H1 (cell line): Measurements from ENCODE around the gene CIROP. TPM values are rescaled to one million over a fixed set of nuclear protein-coding genes. Genes with fewer than 3 reads are reported as not detected.

Experiments used
- E2F6 ChIP-seq: IDR thresholded peaks from 2 replicates; pipeline ENCODE4 v1.6.1; 2012; ENCODE audit warnings: inconsistent platforms
- EP300 ChIP-seq, 2 experiments: IDR thresholded peaks; 1 replicate in 1 of 2; 2 replicates in 1 of 2; pipeline ENCODE4 v1.6.1; 2011 to 2012; ENCODE audit warnings: low read depth in 2 of 2, low read length in 2 of 2, mild to moderate bottlenecking in 2 of 2, borderline replicate concordance in 1 of 2, inconsistent platforms in 1 of 2, moderate library complexity in 1 of 2
- KDM4A ChIP-seq: IDR thresholded peaks from one replicate; pipeline ENCODE4 v1.7.1; 2012; ENCODE audit warnings: low read depth, mild to moderate bottlenecking, moderate library complexity, low read length, inconsistent platforms; ENCODE audit not compliant: severe bottlenecking
- RAD21 ChIP-seq, 2 experiments: IDR thresholded peaks in 1 of 2; conservative IDR thresholded peaks in 1 of 2; 2 replicates each; pipeline ENCODE4 v1.6.1; 2011; ENCODE audit warnings: low read depth in 2 of 2, low read length in 2 of 2, improper control_type of control experiment in 1 of 2, inconsistent platforms in 1 of 2, mild to moderate bottlenecking in 1 of 2, moderate library complexity in 1 of 2
- SP1 ChIP-seq: IDR thresholded peaks from 2 replicates; pipeline ENCODE4 v1.6.1; 2011; ENCODE audit warnings: low read depth, low read length
- SP4 ChIP-seq: IDR thresholded peaks from 2 replicates; pipeline ENCODE4 v1.6.1; 2012; ENCODE audit warnings: low read length, inconsistent platforms
- polyA plus RNA-seq, 7 experiments: library from polyadenylated mRNA; depleted of rRNA in 3 of 7; stranded (reverse) in 5 of 7; unstranded in 2 of 7; fragments of >200 nt in 5 of 7; fragments of 200-250 nt in 2 of 7; gene quantifications; 1 replicate in 5 of 7; 2 replicates in 1 of 7; 4 replicates in 1 of 7; pipeline versions ENCODE4 v1.2.1 to v1.2.3, GENCODE V29; 2011 to 2013; ENCODE audit warnings: missing spikeins in 2 of 7, mixed read lengths in 2 of 7
- total RNA-seq: library from RNA; stranded (reverse); fragmentation: NEBNext Ultra II Directional; extraction: Animal tissue kit (Norgen Biotek cat#: 25700); gene quantifications from 2 replicates; pipeline ENCODE4 v1.2.1, GENCODE V29; 2021

CIROP gene
- total and polyA plus RNA-seq, 2 of the 8 experiments (the other 6 are each of a cell fraction or from before 2014, with no cell fraction given) = 0.06 TPM; not detected in 1

- TF ChIP-seq KDM4A = no peak
- TF ChIP-seq RAD21 (IDR thresholded peaks at IDR 0.05 in 1 of 2, conservative IDR thresholded peaks at IDR 0.05 in 1 of 2; ENCODE audit: low read depth in 2 of 2, low read length in 2 of 2) = no peak
- no peak for TF ChIP-seq SP4
- no peak for TF ChIP-seq SP1
- no peak for TF ChIP-seq E2F6
- no peak for TF ChIP-seq EP300 (IDR thresholded peaks at IDR 0.05; ENCODE audit: borderline replicate concordance in 1 of 2, low read depth in 2 of 2, low read length in 2 of 2)
These were observed 11.3 kb downstream of the CIROP start (continued) for GRCh38 chr14:23093526-23093925.
